GM12878 (cell line): ENCODE data around the gene GPR31. TPM values are rescaled to one million over a fixed set of nuclear protein-coding genes. Genes with fewer than 3 reads are reported as not detected.
A peak's percentile ranks its signal among the peaks of the same experiment; 100 is the strongest.

Source experiments
- BCL11A ChIP-seq: IDR thresholded peaks from 2 replicates; pipeline ENCODE4 v1.6.1; 2011; ENCODE audit warnings: low read depth, low read length
- E4F1 ChIP-seq: fragments of 450-650 bp; IDR thresholded peaks from 2 replicates; pipeline ENCODE4 v1.6.1; 2018; ENCODE audit warnings: borderline replicate concordance, mild to moderate bottlenecking; ENCODE audit not compliant: partially characterized antibody
- EED ChIP-seq: sonication (generic); IDR thresholded peaks from 2 replicates; pipeline ENCODE4 v1.6.1; 2016; ENCODE audit warnings: antibody characterized with exemption, low read depth
- FOXM1 ChIP-seq: IDR thresholded peaks from 2 replicates; pipeline ENCODE4 v1.6.1; 2012; ENCODE audit warnings: low read depth, mild to moderate bottlenecking, inconsistent platforms, low read length, moderate library complexity
- HDAC2 ChIP-seq: fragments of 200-600 bp; sonication (generic); IDR thresholded peaks from 2 replicates; pipeline ENCODE4 v1.6.1; 2017
- HDAC6 ChIP-seq: fragments of 200-600 bp; sonication (generic); IDR thresholded peaks from one replicate; pipeline ENCODE4 v1.8.0; 2017; ENCODE audit warnings: antibody characterized with exemption; ENCODE audit not compliant: unreplicated experiment
- KLF5 ChIP-seq: fragments of 450-650 bp; IDR thresholded peaks from 2 replicates; pipeline ENCODE4 v1.6.1; 2014; ENCODE audit warnings: mild to moderate bottlenecking; ENCODE audit not compliant: partially characterized antibody
- NFYA ChIP-seq: IDR thresholded peaks from 2 replicates; pipeline ENCODE4 v1.6.1; 2011; ENCODE audit warnings: low read depth, mild to moderate bottlenecking, low read length, improper control_type of control experiment, borderline replicate concordance
- NR2C1 ChIP-seq: fragments of 450-650 bp; IDR thresholded peaks from 2 replicates; pipeline ENCODE4 v1.6.1; 2017; ENCODE audit warnings: antibody characterized with exemption, mild to moderate bottlenecking, moderate library complexity
- NR2C2 ChIP-seq: IDR thresholded peaks from 2 replicates; pipeline ENCODE4 v1.6.1; 2011; ENCODE audit warnings: borderline replicate concordance, low read depth; ENCODE audit not compliant: control insufficient read depth, insufficient read length
- NR2F1 ChIP-seq: fragments of 450-650 bp; conservative IDR thresholded peaks from 2 replicates; pipeline ENCODE4 v1.6.1; 2017; ENCODE audit warnings: mild to moderate bottlenecking
- PAX5 ChIP-seq: IDR thresholded peaks from 2 replicates; pipeline ENCODE4 v1.6.1; 2011; ENCODE audit warnings: low read depth, low read length, borderline replicate concordance
- PAX8 ChIP-seq: fragments of 450-650 bp; IDR thresholded peaks from 2 replicates; pipeline ENCODE4 v1.6.1; 2017; ENCODE audit warnings: mild to moderate bottlenecking, moderate library complexity
- SKIL ChIP-seq: fragments of 450-650 bp; IDR thresholded peaks from 2 replicates; pipeline ENCODE4 v1.6.1; 2017; ENCODE audit warnings: mild to moderate bottlenecking, low read depth, inconsistent platforms; ENCODE audit not compliant: poor library complexity, severe bottlenecking
- SPI1 ChIP-seq: IDR thresholded peaks from 2 replicates; pipeline ENCODE4 v1.6.1; 2011; ENCODE audit warnings: low read depth, mild to moderate bottlenecking, low read length, moderate library complexity, borderline replicate concordance; ENCODE audit not compliant: insufficient read depth
- SUZ12 ChIP-seq: fragments of 200-600 bp; sonication (generic); IDR thresholded peaks from one replicate; pipeline ENCODE4 v1.6.1; 2018; ENCODE audit warnings: antibody characterized with exemption, mild to moderate bottlenecking; ENCODE audit not compliant: unreplicated experiment
- ZNF687 ChIP-seq: fragments of 450-650 bp; IDR thresholded peaks from 2 replicates; pipeline ENCODE4 v1.6.1; 2017; ENCODE audit warnings: mild to moderate bottlenecking, moderate library complexity
- polyA plus RNA-seq, 11 experiments: library from polyadenylated mRNA; depleted of rRNA in 4 of 11; unstranded in 6 of 11; stranded (reverse) in 5 of 11; fragments of >200 nt; fragmentation: Nextera tagmentation in 4 of 11; fragmentation: Illumina TruSeq in 1 of 11; extraction: Ambion mirVana in 4 of 11; extraction: Trizol in 1 of 11; gene quantifications; 1 replicate in 1 of 11; 2 replicates in 10 of 11; pipeline versions ENCODE4 v1.2.1 to v1.2.3, GENCODE V29; 2011 to 2016; ENCODE audit warnings: inconsistent platforms in 2 of 11, missing spikeins in 2 of 11, low read depth in 1 of 11
- total RNA-seq, 4 experiments: library from RNA; depleted of rRNA in 3 of 4; stranded (reverse); fragments of >200 nt in 3 of 4; fragmentation: Illumina TruSeq in 1 of 4; extraction: Trizol in 1 of 4; gene quantifications; 2 replicates each; pipeline versions ENCODE4 v1.2.1 to v1.2.3, GENCODE V29; 2013 to 2021
- TF ChIP-seq, protein P1 (sequence below): IDR thresholded peaks from 2 replicates; pipeline ENCODE4 v1.6.1; 2011; ENCODE audit warnings: borderline replicate concordance, low read depth, mild to moderate bottlenecking, moderate library complexity, low read length; ENCODE audit not compliant: insufficient read depth, poor library complexity, severe bottlenecking

The GPR31 gene
- total and polyA plus RNA-seq, 10 of the 15 experiments (the other 5 are each of a cell fraction or from before 2014, with no cell fraction given) = not detected

- TF ChIP-seq E4F1 = no peak
- TF ChIP-seq PAX5 = 0 out of 2 replicates have a peak, but pooled peaks have one; percentile 36
- no peak for TF ChIP-seq BCL11A
- no peak for TF ChIP-seq NFYA
- TF ChIP-seq, protein P1, sequence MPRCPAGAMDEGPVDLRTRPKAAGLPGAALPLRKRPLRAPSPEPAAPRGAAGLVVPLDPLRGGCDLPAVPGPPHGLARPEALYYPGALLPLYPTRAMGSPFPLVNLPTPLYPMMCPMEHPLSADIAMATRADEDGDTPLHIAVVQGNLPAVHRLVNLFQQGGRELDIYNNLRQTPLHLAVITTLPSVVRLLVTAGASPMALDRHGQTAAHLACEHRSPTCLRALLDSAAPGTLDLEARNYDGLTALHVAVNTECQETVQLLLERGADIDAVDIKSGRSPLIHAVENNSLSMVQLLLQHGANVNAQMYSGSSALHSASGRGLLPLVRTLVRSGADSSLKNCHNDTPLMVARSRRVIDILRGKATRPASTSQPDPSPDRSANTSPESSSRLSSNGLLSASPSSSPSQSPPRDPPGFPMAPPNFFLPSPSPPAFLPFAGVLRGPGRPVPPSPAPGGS = no peak
- no peak for TF ChIP-seq KLF5
- no peak for TF ChIP-seq HDAC6
- TF ChIP-seq NR2F1 = no peak
- no peak for TF ChIP-seq EED
- no peak for TF ChIP-seq SUZ12
- TF ChIP-seq SPI1 = peak; percentile 47; the same call in 1 of the 2 replicates
- TF ChIP-seq PAX8 = no peak
- no peak for TF ChIP-seq SKIL
- TF ChIP-seq ZNF687 = peak; percentile 98
- no peak for TF ChIP-seq NR2C2
- no peak for TF ChIP-seq NR2C1
- TF ChIP-seq FOXM1 = no peak
- TF ChIP-seq HDAC2 = no peak
These were observed 27.6 kb downstream of the GPR31 start (continued) for GRCh38 chr6:167130008-167130677.
